ENCODE results near the gene CEP85L.

Gene CEP85L

GRCh38 chr6:118660218-118660569 lies 8.8 kb upstream of the CEP85L start:
- ATAC-seq (peak; percentile 50), DNase-seq (peak; percentile 68)

GRCh38 chr6:118659513-118660217 lies 8.3 kb upstream of the CEP85L start:
- DNase-seq, result peak; percentile 15
- peak; percentile 40 for ATAC-seq

GRCh38 chr6:118656847-118657451 lies 5.6 kb upstream of the CEP85L start:
- no peak for DNase-seq
- ATAC-seq, result peak; percentile 30

GRCh38 chr6:118652051-118652615 lies 742 bp upstream of the CEP85L start:
- no peak for ATAC-seq

GRCh38 chr6:118650582-118651281 lies 659 bp downstream of the CEP85L start:
- peak; percentile 62 for DNase-seq
- peak; percentile 28 for ATAC-seq

More at GRCh38 chr6:118652051-118652615, 742 bp upstream of the CEP85L start:
- no peak for DNase-seq

- DNase-seq, result no peak
- ATAC-seq, result no peak
Measured at GRCh38 chr6:118649918-118650581, 1.3 kb downstream of the CEP85L start.

GRCh38 chr6:118648866-118649554 lies 2.4 kb downstream of the CEP85L start:
- ATAC-seq, result no peak
- DNase-seq, result no peak

GRCh38 chr6:118646977-118647376 lies 4.4 kb downstream of the CEP85L start:
- no peak for DNase-seq
- ATAC-seq, result no peak

GRCh38 chr6:118645395-118645794 lies 6.0 kb downstream of the CEP85L start:
- ATAC-seq, result no peak
- DNase-seq, result no peak

GRCh38 chr6:118644007-118644406 lies 7.4 kb downstream of the CEP85L start:
- DNase-seq (no peak), ATAC-seq (peak; percentile 43)

- no peak for ATAC-seq
Measured at GRCh38 chr6:118641042-118641441, 10.3 kb downstream of the CEP85L start.

GRCh38 chr6:118639054-118639964 lies 12.1 kb downstream of the CEP85L start:
- ATAC-seq (no peak), DNase-seq (no peak)

More at GRCh38 chr6:118641042-118641441, 10.3 kb downstream of the CEP85L start:
- DNase-seq, result no peak

- ATAC-seq (no peak), DNase-seq (no peak)
Measured at GRCh38 chr6:118638288-118638687, 13.1 kb downstream of the CEP85L start.

- no peak for ATAC-seq
Measured at GRCh38 chr6:118635909-118636735, 15.3 kb downstream of the CEP85L start.

GRCh38 chr6:118632359-118632758 lies 19.0 kb downstream of the CEP85L start:
- ATAC-seq (peak; percentile 96), DNase-seq (peak; percentile 23)

More at GRCh38 chr6:118635909-118636735, 15.3 kb downstream of the CEP85L start:
- no peak for DNase-seq

GRCh38 chr6:118630923-118631322 lies 20.5 kb downstream of the CEP85L start:
- DNase-seq, result no peak
- ATAC-seq, result no peak

GRCh38 chr6:118630067-118630466 lies 21.3 kb downstream of the CEP85L start:
- ATAC-seq (no peak), DNase-seq (no peak)

GRCh38 chr6:118627724-118628123 lies 23.7 kb downstream of the CEP85L start:
- no peak for DNase-seq
- no peak for ATAC-seq

GRCh38 chr6:118625833-118626232 lies 25.6 kb downstream of the CEP85L start:
- DNase-seq (no peak), ATAC-seq (no peak)

Measured in stimulated activated naive CD8-positive, alpha-beta T cell treated with anti-CD3 and anti-CD28 coated beads, Interleukin-15, Interleukin-2, amounts not matched to agents 100 U/mL and 50 U/mL, for 24 hours (primary cell).